ENCODE results near the gene MCHR1.

GRCh38 chr22:40716116-40716515, 36.8 kb downstream of the MCHR1 start:
- TF ChIP-seq CTCF (IDR thresholded peaks at IDR 0.05) (no peak), POLR2A (IDR thresholded peaks at IDR 0.05) (no peak)
